Lung (tissue), 12 donors: ENCODE measurements around the gene ABHD16B. TPM values are rescaled to one million over a fixed set of nuclear protein-coding genes. Genes with fewer than 3 reads are reported as not detected.

Experiments used
- ATAC-seq: fragments of 200-7000 bp; cut with Tn5 transposase; one replicate; pipeline ENCODE4 v1.9.1; 2020; ENCODE audit warnings: moderate number of reproducible peaks; ENCODE audit not compliant: insufficient read depth, low FRiP score
- DNase-seq, 3 donors: peaks; one replicate each; pipeline ENCODE4 v3.0.0-alpha.2; 2013 to 2017
- H3K27ac ChIP-seq, 2 donors: one replicate each; pipeline ENCODE4 v1.5.1; 2013; ENCODE audit warnings: mild to moderate bottlenecking in 2 of 2, moderate library complexity in 2 of 2, control low read depth in 1 of 2, inconsistent platforms in 1 of 2, low read depth in 1 of 2, low read length in 1 of 2
- H3K27me3 ChIP-seq, 3 donors: one replicate each; pipeline ENCODE4 v1.5.1; 2013; ENCODE audit warnings: low read length in 2 of 3; ENCODE audit not compliant: control insufficient read depth in 3 of 3, insufficient read depth in 3 of 3
- H3K36me3 ChIP-seq, 4 donors: one replicate each; pipeline ENCODE4 v1.5.1; 2013; ENCODE audit warnings: low read length in 4 of 4, mild to moderate bottlenecking in 1 of 4, moderate library complexity in 1 of 4; ENCODE audit not compliant: control insufficient read depth in 4 of 4, insufficient read depth in 4 of 4
- H3K4me1 ChIP-seq, 5 donors: one replicate each; pipeline ENCODE4 v1.5.1; 2013; ENCODE audit warnings: low read length in 5 of 5, mild to moderate bottlenecking in 2 of 5, moderate library complexity in 1 of 5; ENCODE audit not compliant: control insufficient read depth in 5 of 5, insufficient read depth in 5 of 5
- H3K4me3 ChIP-seq: one replicate; pipeline ENCODE4 v1.5.1; 2013; ENCODE audit warnings: mild to moderate bottlenecking, control low read depth, moderate library complexity
- H3K9ac ChIP-seq, 2 donors: one replicate each; pipeline ENCODE4 v1.5.1; 2013; ENCODE audit warnings: low read length in 2 of 2, control low read depth in 1 of 2; ENCODE audit not compliant: insufficient read depth in 1 of 2
- H3K9me3 ChIP-seq, 4 donors: one replicate each; pipeline ENCODE4 v1.5.1; 2013; ENCODE audit warnings: low read length in 3 of 4, mild to moderate bottlenecking in 1 of 4, moderate library complexity in 1 of 4; ENCODE audit not compliant: control insufficient read depth in 4 of 4, insufficient read depth in 3 of 4
- WGBS, 2 donors: extraction: QIAGEN DNeasy Blood & Tissue Kit; methylation state at CpG; one replicate each; pipeline ENCODE4 v1.1.7; 2013; 5-methylcytosine and 5-hydroxymethylcytosine counted together
- polyA plus RNA-seq, 2 donors: library from polyadenylated mRNA; stranded (reverse); fragments of 200-250 nt; gene quantifications; one replicate each; pipeline ENCODE4 v1.2.1, GENCODE V29; 2013
- total RNA-seq, 2 donors: library from RNA; depleted of rRNA in 1 of 2; stranded (reverse); fragments of >200 nt in 1 of 2; gene quantifications; one replicate each; pipeline ENCODE4 v1.2.1, GENCODE V29; 2014 to 2021
- TF ChIP-seq, protein P1 (sequence below): IDR thresholded peaks from 2 replicates; pipeline ENCODE4 v1.5.1; 2012; ENCODE audit warnings: mild to moderate bottlenecking; ENCODE audit errors: control extremely low read depth, extremely low read depth
- donor health status: control.
- donor health status: control.
- donor health status: Bipolar disorder and iron deficiency.
- donor health status: healthy.
- donor health status: DM: yes; HTN: yes; CAD: no.

The ABHD16B gene
- total and polyA plus RNA-seq, 4 donors, result 0.89 to 1.5 TPM; not detected in 2

DNA sequence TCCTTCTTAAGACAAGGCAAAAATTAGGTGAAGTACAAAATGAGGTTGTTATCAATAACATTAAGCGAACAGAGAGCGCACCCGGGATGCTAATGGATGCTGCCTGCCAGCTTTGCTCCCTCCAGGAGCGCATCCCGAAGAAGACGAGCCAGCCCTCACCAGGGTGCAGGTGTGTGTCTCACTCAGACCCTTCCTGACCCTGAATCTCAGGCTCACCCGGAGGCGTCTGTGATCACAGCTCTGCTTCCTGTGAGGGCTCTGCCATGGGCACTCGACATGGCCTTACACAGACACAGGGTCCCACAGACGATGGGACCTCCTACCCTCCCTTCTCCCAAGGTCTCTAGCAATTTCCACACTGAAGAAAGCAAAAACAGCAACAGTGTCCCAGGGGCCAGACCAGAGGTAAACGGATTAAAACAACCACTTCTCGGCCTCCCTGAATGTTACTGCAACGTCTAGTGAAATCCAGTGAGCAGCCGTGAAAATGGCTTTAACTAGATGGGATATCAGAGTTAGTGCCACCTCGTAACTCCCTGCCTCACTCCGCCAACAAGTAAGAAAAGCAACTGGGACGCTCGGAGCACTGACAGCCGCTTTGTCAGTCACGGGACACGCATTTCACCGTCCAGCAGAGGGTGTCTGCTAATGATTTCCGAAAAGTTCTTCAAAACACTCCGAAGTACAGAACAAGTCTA lies 41.9 kb upstream of the ABHD16B start:
- peak overlapping the region in 1 of 2 donors; percentile 61 for H3K27ac ChIP-seq
- TF ChIP-seq, protein P1, sequence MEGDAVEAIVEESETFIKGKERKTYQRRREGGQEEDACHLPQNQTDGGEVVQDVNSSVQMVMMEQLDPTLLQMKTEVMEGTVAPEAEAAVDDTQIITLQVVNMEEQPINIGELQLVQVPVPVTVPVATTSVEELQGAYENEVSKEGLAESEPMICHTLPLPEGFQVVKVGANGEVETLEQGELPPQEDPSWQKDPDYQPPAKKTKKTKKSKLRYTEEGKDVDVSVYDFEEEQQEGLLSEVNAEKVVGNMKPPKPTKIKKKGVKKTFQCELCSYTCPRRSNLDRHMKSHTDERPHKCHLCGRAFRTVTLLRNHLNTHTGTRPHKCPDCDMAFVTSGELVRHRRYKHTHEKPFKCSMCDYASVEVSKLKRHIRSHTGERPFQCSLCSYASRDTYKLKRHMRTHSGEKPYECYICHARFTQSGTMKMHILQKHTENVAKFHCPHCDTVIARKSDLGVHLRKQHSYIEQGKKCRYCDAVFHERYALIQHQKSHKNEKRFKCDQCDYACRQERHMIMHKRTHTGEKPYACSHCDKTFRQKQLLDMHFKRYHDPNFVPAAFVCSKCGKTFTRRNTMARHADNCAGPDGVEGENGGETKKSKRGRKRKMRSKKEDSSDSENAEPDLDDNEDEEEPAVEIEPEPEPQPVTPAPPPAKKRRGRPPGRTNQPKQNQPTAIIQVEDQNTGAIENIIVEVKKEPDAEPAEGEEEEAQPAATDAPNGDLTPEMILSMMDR, result no peak
- peaks cover 0 to 5% (median 0%) of the 10 kb centered on the region in 3 donors for H3K27me3 ChIP-seq
- WGBS, 2 donors, result 56 to 68% methylated on average over 24 of the region's 24 CpGs
- ATAC-seq, result no peak
- H3K36me3 ChIP-seq, result peaks cover 0 to 3% (median 0%) of the 10 kb centered on the region in 4 donors
- H3K9ac ChIP-seq, result no peak overlapping the region
- DNase-seq, result peak in 2 of 3 donors; percentile 54 to 55
- peaks cover 0 to 26% (median 0%) of the 10 kb centered on the region in 5 donors for H3K4me1 ChIP-seq
- H3K4me3 ChIP-seq, result no peak overlapping the region
- no peaks in the 10 kb centered on the region for H3K9me3 ChIP-seq

DNA sequence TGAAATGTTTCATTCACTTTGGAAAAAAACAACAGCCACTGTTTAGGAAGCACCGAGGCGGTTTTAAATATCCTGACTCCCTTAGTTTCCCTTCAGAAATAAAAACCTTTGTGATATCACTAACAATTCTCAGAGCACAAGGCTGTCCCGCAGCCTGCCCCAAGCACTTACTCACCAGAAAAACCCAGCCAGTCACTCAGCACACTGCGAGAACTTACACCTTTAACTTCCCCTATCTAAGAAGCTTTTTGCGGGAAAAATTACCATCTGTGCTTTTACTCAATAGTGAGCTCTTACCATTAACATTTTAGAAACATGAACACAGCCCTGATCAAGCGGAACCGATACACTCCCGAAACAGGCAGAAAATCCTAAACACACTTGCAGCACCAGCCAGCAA lies 39.5 kb upstream of the ABHD16B start:
- Histone ChIP-seq H3K36me3 (no peaks in the 10 kb centered on the region), H3K4me1 (peaks cover 0 to 19% (median 0%) of the 10 kb centered on the region in 5 donors), H3K9ac (no peak overlapping the region), H3K4me3 (no peak overlapping the region), H3K27me3 (peaks cover 0 to 9% (median 0%) of the 10 kb centered on the region in 3 donors), H3K9me3 (no peaks in the 10 kb centered on the region), H3K27ac (no peak overlapping the region)
- DNase-seq, result no peak
- no peak for ATAC-seq
- TF ChIP-seq, protein P1, result no peak
- 82 to 86% methylated on average over 8 of the region's 8 CpGs for WGBS, 2 donors

DNA sequence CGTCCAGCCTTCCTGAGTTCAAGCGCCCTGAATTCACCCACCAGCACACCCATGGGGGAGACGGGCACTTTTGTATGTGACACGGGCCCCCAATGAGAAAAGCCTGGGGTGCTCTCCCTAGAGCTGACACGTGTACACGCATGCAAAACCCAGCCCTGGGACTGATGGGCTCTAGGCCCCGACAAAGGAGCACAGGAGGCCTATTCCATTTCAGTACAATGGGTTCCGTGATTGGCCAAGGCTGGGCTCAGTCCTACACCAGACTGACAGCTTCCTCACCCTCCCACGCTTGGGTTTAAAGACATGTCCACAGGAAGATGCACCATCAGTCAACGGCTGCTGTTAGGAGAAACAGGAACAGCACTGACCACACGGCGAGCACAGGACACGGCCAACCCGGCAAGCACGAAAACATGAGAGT lies 39.0 kb upstream of the ABHD16B start:
- peak overlapping the region in 1 of 2 donors; percentile 53 for H3K27ac ChIP-seq
- H3K4me3 ChIP-seq, result no peak overlapping the region
- no peak overlapping the region for H3K9ac ChIP-seq
- H3K27me3 ChIP-seq, result peaks cover 0 to 9% (median 0%) of the 10 kb centered on the region in 3 donors
- WGBS, 2 donors, result 62 to 66% methylated on average over 15 of the region's 15 CpGs
- peak in 1 of 3 donors; percentile 15 for DNase-seq
- no peaks in the 10 kb centered on the region for H3K9me3 ChIP-seq
- no peak for ATAC-seq
- TF ChIP-seq, protein P1, result no peak
- peaks cover 0 to 19% (median 0%) of the 10 kb centered on the region in 5 donors for H3K4me1 ChIP-seq
- no peaks in the 10 kb centered on the region for H3K36me3 ChIP-seq
